ENCODE results near the gene CCL20. TPM values are rescaled to one million over a fixed set of nuclear protein-coding genes. Genes with fewer than 3 reads are reported as not detected.
"Not testable (repeated sequence)": the region's sequence is repeated elsewhere in the genome, so short reads cannot be mapped to it uniquely, and the experiment has no call there.

CCL20 gene
- polyA plus RNA-seq, 3 donors from 2014 or later = 1.1 TPM; not detected in 2

DNA sequence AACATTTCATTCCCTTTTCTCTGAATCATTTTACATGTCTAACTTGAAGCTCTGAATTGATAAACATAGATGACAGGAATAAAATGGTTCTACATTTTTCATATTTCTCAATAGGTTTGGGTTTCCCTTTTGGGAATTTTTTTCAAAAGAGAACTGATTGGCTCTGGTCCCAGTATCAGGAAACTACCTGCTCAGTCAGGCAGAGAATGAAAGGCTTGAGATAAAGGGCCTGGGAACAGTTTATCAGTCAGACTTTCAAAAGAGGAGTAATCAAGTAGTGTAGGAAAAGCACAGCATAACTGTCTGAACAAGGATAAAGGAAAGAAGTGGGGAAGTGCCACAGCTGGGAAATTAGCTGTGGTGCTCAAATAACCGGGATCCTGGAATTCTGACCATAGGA is 28.3 kb upstream of the CCL20 start:
- DNase-seq = no peak
- no peaks in the 10 kb centered on the region for H3K36me3 Mint-ChIP-seq
- peaks cover 0 to 7% of the 10 kb centered on the region in 2 donors for H3K4me1 Mint-ChIP-seq
- H3K27me3 Mint-ChIP-seq (ENCODE audit: low read depth in 3 of 3) = peaks cover 0 to 16% (median 2%) of the 10 kb centered on the region in 3 donors
- H3K9me3 Mint-ChIP-seq = peaks cover 0 to 4% (median 0%) of the 10 kb centered on the region in 6 donors
- no peak overlapping the region for H3K27ac Mint-ChIP-seq
- no peak overlapping the region for H3K4me3 Mint-ChIP-seq

- Mint-ChIP-seq H3K4me3 (no peak overlapping the region), H3K27ac (no peak overlapping the region), H3K36me3 (no peaks in the 10 kb centered on the region), H3K27me3 (ENCODE audit: low read depth in 3 of 3) (peaks cover 0 to 9% (median 4%) of the 10 kb centered on the region in 3 donors), H3K4me1 (no peaks in the 10 kb centered on the region), H3K9me3 (peaks cover 0 to 4% (median 0%) of the 10 kb centered on the region in 6 donors)
- no peak for DNase-seq
These were observed 25.1 kb upstream of the CCL20 start for GRCh38 chr2:227788561-227789018.

- DNase-seq = no peak
- Mint-ChIP-seq H3K27ac (no peak overlapping the region), H3K36me3 (no peaks in the 10 kb centered on the region), H3K27me3 (ENCODE audit: low read depth in 3 of 3) (peaks cover 0 to 9% (median 4%) of the 10 kb centered on the region in 3 donors), H3K4me1 (no peaks in the 10 kb centered on the region), H3K9me3 (peaks cover 0 to 4% (median 0%) of the 10 kb centered on the region in 6 donors), H3K4me3 (no peak overlapping the region)
These were observed 23.8 kb upstream of the CCL20 start for GRCh38 chr2:227789803-227790202.

DNA sequence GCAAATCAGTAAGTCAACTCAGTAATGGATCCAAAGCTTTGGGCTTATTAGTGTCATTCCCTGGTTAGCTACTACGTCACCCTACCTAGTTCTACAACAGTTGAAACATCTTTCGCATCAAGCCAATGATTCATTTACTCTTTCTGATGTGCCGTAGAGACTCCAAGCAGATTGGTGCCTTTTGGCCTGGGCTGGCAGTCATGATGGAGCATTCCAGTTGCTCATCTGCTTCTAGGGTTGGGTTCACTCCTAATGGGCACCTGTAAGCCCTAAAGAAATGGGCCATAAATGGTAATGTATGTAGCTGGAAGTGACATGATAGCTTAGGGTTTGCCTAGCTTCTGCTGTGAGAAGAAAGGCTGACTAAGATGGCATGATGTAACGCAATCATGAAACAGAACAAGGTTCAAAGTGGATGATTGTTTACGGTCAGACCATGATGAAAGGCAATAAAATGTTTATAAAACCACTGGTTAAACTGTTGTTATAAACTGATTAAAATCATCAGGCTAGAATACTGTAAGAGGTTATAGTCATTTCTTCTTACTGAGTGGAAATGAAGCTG is 20.4 kb upstream of the CCL20 start:
- Mint-ChIP-seq H3K9me3 (peaks cover 0 to 2% (median 0%) of the 10 kb centered on the region in 6 donors), H3K4me1 (no peaks in the 10 kb centered on the region), H3K27ac (no peak overlapping the region), H3K4me3 (no peak overlapping the region), H3K27me3 (ENCODE audit: low read depth in 3 of 3) (peaks cover 0 to 4% (median 4%) of the 10 kb centered on the region in 3 donors), H3K36me3 (no peaks in the 10 kb centered on the region)
- DNase-seq = no peak

- H3K36me3 Mint-ChIP-seq = no peaks in the 10 kb centered on the region
- H3K9me3 Mint-ChIP-seq = peaks cover 0 to 2% (median 0%) of the 10 kb centered on the region in 6 donors
- H3K27ac Mint-ChIP-seq = no peak overlapping the region
- H3K27me3 Mint-ChIP-seq (ENCODE audit: low read depth in 3 of 3) = peaks cover 2% of the 10 kb centered on the region in 3 donors
- no peak for DNase-seq
- no peak overlapping the region for H3K4me3 Mint-ChIP-seq
- no peaks in the 10 kb centered on the region for H3K4me1 Mint-ChIP-seq
These were observed 17.5 kb upstream of the CCL20 start for GRCh38 chr2:227796045-227796711.

- not testable (repeated sequence) for H3K4me3 Mint-ChIP-seq; H3K9me3 Mint-ChIP-seq; DNase-seq; H3K27me3 Mint-ChIP-seq (ENCODE audit: low read depth in 3 of 3); H3K36me3 Mint-ChIP-seq; H3K27ac Mint-ChIP-seq; H3K4me1 Mint-ChIP-seq
These were observed 16.9 kb upstream of the CCL20 start for GRCh38 chr2:227796768-227797167.

- H3K27ac Mint-ChIP-seq = no peak overlapping the region
- peaks cover 0 to 2% (median 0%) of the 10 kb centered on the region in 6 donors for H3K9me3 Mint-ChIP-seq
- H3K4me3 Mint-ChIP-seq = no peak overlapping the region
- DNase-seq = no peak
- no peaks in the 10 kb centered on the region for H3K4me1 Mint-ChIP-seq
- H3K27me3 Mint-ChIP-seq (ENCODE audit: low read depth in 3 of 3) = peaks cover 2 to 3% (median 3%) of the 10 kb centered on the region in 3 donors
- peaks cover 0 to 3% (median 0%) of the 10 kb centered on the region in 3 donors for H3K36me3 Mint-ChIP-seq
These were observed 14.4 kb upstream of the CCL20 start for GRCh38 chr2:227799202-227799601.

- no peak for DNase-seq
- Mint-ChIP-seq H3K4me3 (no peak overlapping the region), H3K4me1 (peaks cover 0 to 7% of the 10 kb centered on the region in 2 donors), H3K27ac (no peak overlapping the region), H3K9me3 (peaks cover 0 to 2% (median 0%) of the 10 kb centered on the region in 6 donors), H3K27me3 (ENCODE audit: low read depth in 3 of 3) (peaks cover 3 to 8% (median 3%) of the 10 kb centered on the region in 3 donors), H3K36me3 (peaks cover 0 to 3% (median 0%) of the 10 kb centered on the region in 3 donors)
These were observed 10.8 kb upstream of the CCL20 start for GRCh38 chr2:227802882-227803281.

- Mint-ChIP-seq H3K4me3 (no peak overlapping the region), H3K36me3 (peaks cover 0 to 3% (median 0%) of the 10 kb centered on the region in 3 donors), H3K4me1 (peaks cover 0 to 7% of the 10 kb centered on the region in 2 donors), H3K27ac (no peak overlapping the region), H3K9me3 (peaks cover 0 to 2% (median 0%) of the 10 kb centered on the region in 6 donors), H3K27me3 (ENCODE audit: low read depth in 3 of 3) (peaks cover 3 to 8% (median 3%) of the 10 kb centered on the region in 3 donors)
- no peak for DNase-seq
These were observed 8.7 kb upstream of the CCL20 start for GRCh38 chr2:227804975-227805374.

- no peak for DNase-seq
- H3K27me3 Mint-ChIP-seq (ENCODE audit: low read depth in 3 of 3) = peaks cover 3 to 8% (median 4%) of the 10 kb centered on the region in 3 donors
- peaks cover 0 to 7% of the 10 kb centered on the region in 2 donors for H3K4me1 Mint-ChIP-seq
- H3K36me3 Mint-ChIP-seq = peaks cover 0 to 3% (median 0%) of the 10 kb centered on the region in 3 donors
- H3K9me3 Mint-ChIP-seq = peaks cover 0 to 2% (median 0%) of the 10 kb centered on the region in 6 donors
- H3K27ac Mint-ChIP-seq = no peak overlapping the region
- peak overlapping the region in 2 of 5 donors; percentile 30 to 48 for H3K4me3 Mint-ChIP-seq
These were observed 8.1 kb upstream of the CCL20 start for GRCh38 chr2:227805578-227805977.

DNA sequence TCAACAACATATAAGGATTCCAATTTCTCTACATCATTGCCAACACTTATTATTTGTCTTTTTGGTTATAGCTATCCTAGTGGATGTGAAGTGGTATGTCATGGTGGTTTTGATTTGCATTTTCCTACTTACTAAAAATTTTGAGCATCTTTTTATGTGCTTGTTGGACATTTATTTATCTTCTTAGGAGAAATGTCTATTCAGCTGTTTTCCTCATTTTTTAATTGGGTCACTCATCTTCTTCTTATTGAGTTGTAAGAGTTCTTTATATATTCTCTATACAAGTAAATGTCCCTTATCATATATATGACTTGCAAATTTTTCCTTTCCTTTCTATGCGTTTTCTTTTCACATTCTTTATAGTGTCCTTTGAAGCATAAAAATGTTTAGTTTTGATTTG is 4.7 kb upstream of the CCL20 start:
- H3K9me3 Mint-ChIP-seq = peaks cover 0 to 2% (median 0%) of the 10 kb centered on the region in 6 donors
- peaks cover 4 to 6% (median 5%) of the 10 kb centered on the region in 3 donors for H3K27me3 Mint-ChIP-seq (ENCODE audit: low read depth in 3 of 3)
- no peak for DNase-seq
- no peak overlapping the region for H3K4me3 Mint-ChIP-seq
- no peaks in the 10 kb centered on the region for H3K36me3 Mint-ChIP-seq
- H3K4me1 Mint-ChIP-seq = peaks cover 0 to 7% of the 10 kb centered on the region in 2 donors
- H3K27ac Mint-ChIP-seq = no peak overlapping the region

DNA sequence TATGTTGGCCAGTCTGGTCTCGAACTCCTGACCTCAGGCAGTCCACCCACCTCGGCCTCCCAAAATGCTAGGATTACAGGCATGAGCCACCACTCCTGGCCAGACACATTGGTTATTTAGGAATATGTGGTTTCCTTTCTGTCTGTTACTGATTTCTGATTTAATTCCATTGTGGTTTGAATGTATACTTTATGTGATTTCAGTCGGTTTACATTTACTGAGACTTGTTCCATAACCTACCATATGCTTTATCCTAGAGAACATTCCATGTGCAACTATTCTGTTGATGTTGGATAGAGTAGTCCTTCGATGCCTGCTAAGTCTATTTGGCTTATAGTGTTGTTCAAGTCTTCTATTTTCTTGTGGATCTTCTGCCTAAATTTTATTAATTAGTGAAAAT is 1.6 kb upstream of the CCL20 start:
- no peak for DNase-seq
- peaks cover 0 to 2% (median 0%) of the 10 kb centered on the region in 6 donors for H3K9me3 Mint-ChIP-seq
- H3K36me3 Mint-ChIP-seq = no peaks in the 10 kb centered on the region
- no peaks in the 10 kb centered on the region for H3K4me1 Mint-ChIP-seq
- H3K4me3 Mint-ChIP-seq = no peak overlapping the region
- peaks cover 1 to 4% (median 4%) of the 10 kb centered on the region in 3 donors for H3K27me3 Mint-ChIP-seq (ENCODE audit: low read depth in 3 of 3)
- H3K27ac Mint-ChIP-seq = no peak overlapping the region

DNA sequence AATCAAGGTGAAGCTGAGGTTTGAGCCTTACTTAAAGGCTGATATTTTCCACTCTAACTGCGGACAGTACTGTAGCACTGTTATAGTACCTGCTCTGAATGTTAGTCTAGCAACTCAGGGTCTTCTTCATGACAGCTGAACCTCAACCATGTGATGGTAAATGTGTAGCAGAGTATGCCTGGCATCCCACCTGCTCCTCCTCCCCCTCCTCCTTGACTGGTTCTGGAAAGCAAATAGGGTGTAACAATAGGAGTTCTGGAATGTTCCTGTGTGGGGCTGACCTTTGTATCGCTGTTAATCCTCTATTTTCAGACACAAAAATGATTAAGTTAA is 447 bp upstream of the CCL20 start:
- H3K4me3 Mint-ChIP-seq = no peak overlapping the region
- DNase-seq = no peak
- no peaks in the 10 kb centered on the region for H3K36me3 Mint-ChIP-seq
- H3K9me3 Mint-ChIP-seq = peaks cover 0 to 4% (median 0%) of the 10 kb centered on the region in 6 donors
- peaks cover 4 to 7% (median 4%) of the 10 kb centered on the region in 3 donors for H3K27me3 Mint-ChIP-seq (ENCODE audit: low read depth in 3 of 3)
- no peaks in the 10 kb centered on the region for H3K4me1 Mint-ChIP-seq
- no peak overlapping the region for H3K27ac Mint-ChIP-seq

GRCh38 chr2:227815066-227815465 is 1.4 kb downstream of the CCL20 start:
- H3K9me3 Mint-ChIP-seq = peaks cover 0 to 7% (median 0%) of the 10 kb centered on the region in 6 donors
- DNase-seq = no peak
- H3K27ac Mint-ChIP-seq = no peak overlapping the region
- no peak overlapping the region for H3K4me3 Mint-ChIP-seq
- H3K36me3 Mint-ChIP-seq = no peaks in the 10 kb centered on the region
- peaks cover 4 to 5% (median 5%) of the 10 kb centered on the region in 3 donors for H3K27me3 Mint-ChIP-seq (ENCODE audit: low read depth in 3 of 3)
- no peaks in the 10 kb centered on the region for H3K4me1 Mint-ChIP-seq

Data from immature natural killer cell (primary cell).